NOMO-1 treated with dmso at 0.1 percent for 144 hours (cell line): ENCODE measurements around the gene FXYD5.
"Not testable (repeated sequence)": the region's sequence is repeated elsewhere in the genome, so short reads cannot be mapped to it uniquely, and the experiment has no call there.

Experiments
- DNase-seq: peaks from one replicate; lab custom pipeline; 2025; ENCODE audit not compliant: unreplicated experiment; lab: John Stamatoyannopoulos, UW

The FXYD5 gene

GRCh38 chr19:35177377-35178274 is 23.1 kb downstream of the FXYD5 start:
- DNase-seq, result no peak

DNA sequence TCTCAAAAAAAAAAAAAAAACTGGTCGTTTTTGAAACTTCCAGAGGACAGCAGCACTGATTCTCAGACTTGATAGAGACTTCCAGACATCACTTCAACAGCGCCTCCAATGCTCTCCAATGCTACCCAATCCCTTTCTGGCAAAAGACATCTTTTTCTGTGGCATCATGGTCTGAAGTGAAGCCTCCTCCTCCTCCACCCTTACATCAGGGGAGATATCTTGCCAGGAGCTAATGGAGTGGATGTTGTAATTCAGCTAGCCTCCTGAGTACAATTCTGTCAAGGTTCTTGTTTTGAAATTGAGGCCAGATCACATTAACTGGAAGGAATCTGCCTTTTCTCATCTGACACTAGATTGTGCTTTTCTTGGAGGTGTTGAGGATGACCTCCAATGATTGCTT is 24.2 kb downstream of the FXYD5 start:
- DNase-seq, result no peak

- DNase-seq, result no peak
These were observed 25.3 kb downstream of the FXYD5 start for GRCh38 chr19:35179830-35180229.

DNA sequence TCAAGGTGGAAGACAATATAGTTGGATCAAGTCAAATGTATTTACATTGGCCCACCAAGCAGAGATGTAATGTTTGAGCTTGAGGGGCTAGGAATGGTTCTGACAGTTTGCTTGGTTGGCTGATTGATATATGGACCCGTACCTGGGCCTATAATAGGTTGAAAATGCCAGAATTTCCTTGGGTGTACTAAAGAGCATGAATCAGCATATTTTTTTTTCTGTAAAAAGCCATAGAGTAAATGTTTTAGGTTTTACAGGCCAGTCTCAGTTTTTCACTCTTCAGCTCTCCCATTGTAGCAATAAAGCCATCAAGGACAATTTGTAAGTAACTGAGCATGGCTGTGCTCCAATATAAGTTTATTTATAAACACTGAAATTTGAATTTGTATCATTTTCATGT is 26.9 kb downstream of the FXYD5 start:
- DNase-seq, result no peak

GRCh38 chr19:35184267-35184666 is 29.7 kb downstream of the FXYD5 start:
- no peak for DNase-seq

DNA sequence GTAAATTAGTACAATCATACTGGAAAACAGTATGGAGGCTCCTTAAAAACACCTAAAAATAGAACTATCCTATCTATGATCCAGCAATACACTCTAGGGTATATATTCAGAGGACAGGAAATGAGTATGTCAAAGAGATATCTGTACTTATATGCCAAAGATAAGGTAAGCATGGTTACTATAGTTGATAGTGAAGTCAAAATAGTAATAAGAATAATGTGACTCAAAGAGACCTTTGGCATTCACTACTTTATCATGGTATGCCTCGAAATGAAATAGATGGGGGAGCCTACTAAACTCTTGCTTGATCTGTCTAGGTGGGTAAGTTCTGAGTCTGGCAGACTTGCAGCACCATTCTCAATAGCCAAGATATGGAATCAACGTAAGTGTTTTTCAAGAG is 30.3 kb downstream of the FXYD5 start:
- no peak for DNase-seq

DNA sequence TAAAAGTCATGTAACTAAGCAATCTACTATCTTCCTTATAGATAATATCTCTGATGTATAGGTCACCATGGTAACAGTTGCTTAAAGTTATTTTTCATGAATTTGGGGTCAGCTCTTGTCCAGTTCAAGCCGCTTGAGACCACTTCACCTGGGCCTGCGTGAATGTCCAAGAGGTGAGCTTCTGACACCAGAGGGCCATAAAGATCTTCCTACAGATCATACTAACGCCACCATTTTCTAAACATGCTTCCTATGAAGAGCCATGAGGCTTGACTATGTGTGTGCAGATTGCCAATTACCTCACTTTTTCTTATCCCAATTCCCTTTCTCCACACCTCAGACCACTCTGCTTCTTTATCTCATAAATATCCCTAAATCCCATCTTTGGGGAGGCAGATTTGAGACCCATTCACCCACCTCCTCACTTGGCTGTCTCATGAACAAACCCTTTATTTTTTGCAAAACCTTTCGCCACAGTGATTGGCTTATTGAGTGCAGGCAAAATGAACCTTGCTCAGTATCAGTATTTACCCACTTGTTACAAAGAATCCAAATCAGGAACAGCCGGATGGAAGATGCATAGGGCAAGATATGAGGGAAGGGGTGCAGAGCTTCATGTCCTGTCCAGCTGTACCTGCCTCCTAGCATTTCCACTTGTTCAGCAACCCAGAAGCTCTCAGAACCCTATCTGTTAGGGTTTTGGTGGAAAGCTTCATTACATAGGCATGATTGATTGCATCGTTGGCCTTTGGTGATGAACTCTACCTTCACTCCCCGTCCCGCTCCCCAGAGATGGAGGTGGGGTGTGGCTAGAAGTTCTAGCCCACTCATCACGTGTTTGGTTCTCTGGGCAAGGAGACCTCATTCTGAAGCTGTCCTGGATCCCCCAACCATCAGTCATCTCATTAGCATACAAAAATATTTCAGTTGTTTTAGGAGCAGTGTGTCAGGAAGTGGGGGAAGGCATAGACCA is 39.8 kb downstream of the FXYD5 start:
- DNase-seq, result no peak

GRCh38 chr19:35195830-35196229 is 41.3 kb downstream of the FXYD5 start:
- DNase-seq, result no peak

- DNase-seq, result not testable (repeated sequence)
These were observed 42.3 kb downstream of the FXYD5 start for GRCh38 chr19:35196861-35197260.

DNA sequence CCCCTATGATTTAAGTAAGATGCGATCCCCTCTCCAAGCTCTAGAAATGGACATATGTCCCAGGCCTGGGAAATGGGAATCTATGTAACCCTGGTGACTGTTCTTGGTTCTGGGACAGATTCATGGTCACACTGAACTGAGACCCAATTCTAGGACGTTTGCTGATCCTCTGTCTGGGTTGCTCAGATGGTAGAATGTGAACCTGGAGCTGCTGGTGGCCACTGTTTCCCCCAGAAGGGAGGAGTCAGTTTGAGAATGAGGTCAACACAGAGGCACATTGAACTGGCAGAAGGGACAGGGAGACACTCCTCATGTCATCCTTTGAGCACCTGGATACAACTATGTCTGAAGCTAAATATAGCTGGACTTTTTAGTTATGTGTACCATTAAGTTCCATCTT is 44.9 kb downstream of the FXYD5 start:
- DNase-seq, result no peak

DNA sequence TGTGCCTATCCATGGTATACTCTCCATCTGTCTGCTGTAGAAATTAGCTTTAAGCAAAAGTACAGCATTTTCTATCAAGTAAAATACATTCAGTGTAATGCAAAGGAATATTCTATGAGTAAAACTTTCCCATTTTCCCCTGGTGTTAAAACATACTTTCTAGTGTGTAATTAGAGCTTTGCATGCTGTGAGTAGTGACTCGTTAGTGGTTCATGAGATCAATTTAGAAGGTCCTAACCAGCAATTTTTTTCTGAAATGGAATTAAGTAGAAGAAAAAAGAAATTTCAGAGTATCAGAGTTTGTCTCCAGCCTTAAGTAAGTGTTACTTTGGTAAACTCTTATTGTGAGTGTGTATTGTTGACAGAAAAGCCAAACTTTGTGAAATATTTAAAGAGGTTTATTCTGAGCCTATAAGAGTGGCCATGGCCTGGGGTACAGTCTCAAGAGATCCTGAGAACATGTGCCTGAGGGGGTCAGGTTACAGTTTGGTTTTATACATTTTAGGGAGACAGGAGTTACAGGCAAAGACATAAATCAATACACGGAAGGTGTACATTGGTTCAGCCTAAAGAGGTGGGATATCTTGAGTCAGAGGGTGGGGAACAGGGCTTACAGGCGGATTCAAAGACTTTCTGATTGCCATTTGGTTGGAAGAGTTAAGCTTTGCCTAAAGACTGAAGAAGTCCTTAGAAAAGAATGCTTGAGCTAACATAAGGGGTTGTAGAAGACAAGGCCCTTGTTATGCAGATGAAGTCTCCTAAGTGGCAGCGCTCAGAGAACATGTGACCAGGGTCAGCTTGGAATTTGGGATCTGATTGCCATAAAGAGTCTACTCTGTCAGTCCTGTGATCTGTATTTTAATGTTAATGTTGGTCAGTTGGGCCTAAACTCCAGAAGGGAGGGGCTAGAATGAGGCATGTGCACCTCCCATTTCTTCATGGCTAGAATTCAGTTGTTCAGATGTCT is 48.5 kb downstream of the FXYD5 start:
- no peak for DNase-seq

GRCh38 chr19:35204799-35205732 is 50.5 kb downstream of the FXYD5 start:
- DNase-seq, result peak; percentile 68

DNA sequence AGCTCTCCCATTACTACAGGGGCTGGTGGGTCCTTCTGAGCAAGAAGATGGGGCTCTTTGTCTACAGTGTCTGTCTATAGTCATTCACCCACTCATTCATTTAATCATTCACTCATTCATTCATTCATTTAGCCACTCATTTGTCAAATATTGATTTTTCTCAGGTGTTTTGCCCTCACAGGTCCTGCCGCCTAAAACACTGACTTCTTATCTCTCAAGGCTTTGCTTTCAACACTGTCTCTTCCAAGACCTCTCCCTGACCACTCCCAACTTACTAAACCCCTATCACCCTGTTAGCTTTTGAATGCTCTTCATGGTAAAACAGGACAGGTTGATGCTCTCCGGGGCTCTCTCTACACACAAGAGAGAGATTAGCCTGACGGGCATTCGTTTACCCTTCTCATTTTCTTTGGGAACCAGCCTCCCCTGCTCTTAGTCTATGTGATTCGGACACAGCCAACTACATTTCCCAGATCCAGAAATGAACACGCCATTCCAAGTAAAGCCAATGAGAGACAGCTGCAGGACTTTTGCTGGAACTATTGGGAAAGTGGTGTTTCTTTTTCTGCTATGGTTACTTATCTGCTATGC is 51.3 kb downstream of the FXYD5 start:
- no peak for DNase-seq

DNA sequence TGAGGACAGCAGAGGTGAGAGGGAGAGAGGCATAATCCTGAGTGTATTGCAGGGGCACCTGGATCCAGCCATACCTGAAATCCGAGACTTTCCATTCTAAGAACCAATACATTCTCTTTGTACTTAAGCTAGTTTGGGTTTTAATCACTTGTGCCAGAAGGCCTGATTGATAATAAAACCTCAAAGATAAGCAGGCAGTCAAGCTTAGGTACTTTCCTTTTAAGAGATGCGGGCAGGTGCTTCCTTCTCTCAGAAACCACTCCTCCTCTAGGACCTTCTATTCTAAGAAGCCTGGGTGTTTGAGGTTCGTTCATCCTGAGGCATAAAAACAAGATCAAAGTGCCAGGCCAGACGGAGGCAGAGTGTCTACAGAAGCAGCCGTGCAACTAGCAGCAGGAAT is 51.8 kb downstream of the FXYD5 start:
- DNase-seq, result no peak

- no peak for DNase-seq
These were observed 52.3 kb downstream of the FXYD5 start for GRCh38 chr19:35206855-35207254.

DNA sequence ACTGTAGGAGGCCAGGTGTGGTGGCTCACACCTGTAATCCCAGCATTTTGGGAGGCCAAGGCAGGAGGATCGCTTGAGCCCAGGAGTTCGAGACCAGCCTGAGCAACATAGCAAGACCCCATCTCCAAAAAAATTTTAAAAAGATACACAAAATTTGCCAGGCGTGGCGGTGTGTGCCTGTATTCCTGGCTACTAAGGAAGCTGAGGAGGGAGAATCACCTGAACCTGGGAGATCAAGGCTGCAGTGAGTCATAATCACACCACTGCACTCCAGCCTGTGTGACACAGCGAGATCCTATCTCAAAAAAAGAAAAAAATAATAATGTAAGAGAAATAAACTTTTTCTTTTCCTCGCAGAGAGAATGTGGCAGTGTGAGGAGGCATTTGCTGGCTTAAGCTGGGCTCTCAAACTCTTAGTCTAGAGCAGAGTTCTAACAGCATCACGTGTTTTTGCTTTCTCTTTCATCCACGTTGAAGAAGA is 52.9 kb downstream of the FXYD5 start:
- DNase-seq, result no peak

GRCh38 chr19:35208121-35208520 is 53.6 kb downstream of the FXYD5 start:
- DNase-seq, result no peak

- no peak for DNase-seq
These were observed 55.1 kb downstream of the FXYD5 start for GRCh38 chr19:35209646-35210045.
